A673 (cell line): ENCODE data around the gene SLC13A5. TPM values are rescaled to one million over a fixed set of nuclear protein-coding genes. Genes with fewer than 3 reads are reported as not detected.

Experiments used
- BruUV-seq: library from RNA; stranded (reverse); fragments of 400-500 nt; replicated peaks from 2 replicates; lab custom pipeline; 2021; lab: Mats Ljungman, UMichigan
- CTCF ChIA-PET: fragments of 300-600 bp; sonication (Branson Sonifier 250); formaldehyde crosslinking; loops from one replicate; lab custom pipeline; 2022; ENCODE audit warnings: antibody characterized with exemption; lab: Charles Lee
- POLR2A ChIA-PET: fragments of 300-600 bp; sonication (Branson Sonifier 250); formaldehyde crosslinking; loops from one replicate; lab custom pipeline; 2022; ENCODE audit warnings: antibody characterized with exemption; ENCODE audit not compliant: low non-redundant PET; lab: Charles Lee
- DNase-seq: peaks from one replicate; pipeline ENCODE4 v3.0.0-alpha.2; 2015; ENCODE audit warnings: low spot score
- H3K27ac ChIP-seq: fragments of 200-600 bp; sonication (generic); 2 replicates; pipeline ENCODE4 v1.5.1; 2016; ENCODE audit warnings: mixed run types, low read depth, mild to moderate bottlenecking, mixed read lengths, antibody characterized with exemption, low read length; ENCODE audit not compliant: poor library complexity, severe bottlenecking
- H3K27me3 ChIP-seq: fragments of 200-600 bp; sonication (generic); replicated peaks from 2 replicates; pipeline ENCODE4 v1.6.1; 2017; ENCODE audit warnings: mixed run types, low read depth, mild to moderate bottlenecking, mixed read lengths, antibody characterized with exemption, low read length; ENCODE audit not compliant: insufficient read depth, poor library complexity
- H3K36me3 ChIP-seq: fragments of 200-600 bp; sonication (generic); 2 replicates; pipeline ENCODE4 v1.6.1; 2016; ENCODE audit warnings: mixed run types, mild to moderate bottlenecking, mixed read lengths, antibody characterized with exemption, low read length; ENCODE audit not compliant: insufficient read depth, poor library complexity, severe bottlenecking
- H3K4me1 ChIP-seq: fragments of 200-600 bp; sonication (generic); 2 replicates; pipeline ENCODE4 v1.6.1; 2017; ENCODE audit warnings: mixed run types, mild to moderate bottlenecking, mixed read lengths, antibody characterized with exemption, low read length; ENCODE audit not compliant: insufficient read depth, poor library complexity, severe bottlenecking
- H3K4me3 ChIP-seq: fragments of 200-600 bp; sonication (generic); 2 replicates; pipeline ENCODE4 v1.5.1; 2016; ENCODE audit warnings: low read depth, mixed run types, mild to moderate bottlenecking, mixed read lengths, low read length; ENCODE audit not compliant: poor library complexity, severe bottlenecking
- H3K9me3 ChIP-seq: fragments of 200-600 bp; sonication (generic); 2 replicates; pipeline ENCODE4 v1.6.1; 2016; ENCODE audit warnings: mixed run types, low read depth, mild to moderate bottlenecking, mixed read lengths, antibody characterized with exemption, low read length; ENCODE audit not compliant: poor library complexity, severe bottlenecking
- EZH2 ChIP-seq: fragments of 200-600 bp; sonication (generic); IDR thresholded peaks from 2 replicates; pipeline ENCODE4 v1.6.1; 2017; ENCODE audit warnings: borderline replicate concordance, low read depth, mild to moderate bottlenecking, mixed read lengths, antibody characterized with exemption, low read length; ENCODE audit not compliant: poor library complexity, severe bottlenecking
- intact Hi-C: fragments of 100-400 bp; cut with micrococcal nuclease; formaldehyde crosslinking; loops from one replicate; pipeline ENCODE4 v1.10.0; 2022; ENCODE audit not compliant: unreplicated experiment
- total RNA-seq: library from RNA; stranded (reverse); gene quantifications from 2 replicates; pipeline ENCODE4 v1.2.3, GENCODE V29; 2021
- TF ChIP-seq, protein P1 (sequence below): fragments of 300-800, 200-600 bp; sonication (generic); conservative IDR thresholded peaks from 2 replicates; pipeline ENCODE4 v1.5.1; 2017; ENCODE audit warnings: low read depth, mild to moderate bottlenecking, antibody characterized with exemption, low read length, moderate library complexity, mixed read lengths

The SLC13A5 gene
- total RNA-seq, 1 experiment from 2014 or later = not detected

DNA sequence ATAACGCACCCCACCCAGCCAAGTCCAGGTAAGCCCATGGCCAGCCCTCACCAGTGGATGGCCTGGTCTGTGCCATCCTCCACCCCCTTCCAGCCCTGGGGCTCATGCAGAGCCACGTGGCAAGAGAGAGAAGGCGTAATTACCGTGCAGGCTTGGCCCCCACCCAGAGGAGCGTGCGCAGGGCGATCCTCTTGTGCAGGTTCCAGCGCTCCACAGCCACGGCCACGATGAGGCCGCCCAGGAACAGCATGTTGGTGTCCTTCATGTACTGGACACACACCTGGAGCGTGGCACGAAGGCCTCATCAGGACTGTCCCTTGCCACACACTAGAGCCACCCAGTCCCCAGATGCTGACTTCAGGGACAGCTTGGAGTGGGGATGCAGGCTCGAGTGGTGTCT lies 6.7 kb downstream of the SLC13A5 start:
- peaks cover 8% of the 10 kb centered on the region for H3K27me3 ChIP-seq
- H3K9me3 ChIP-seq = no peaks in the 10 kb centered on the region
- H3K36me3 ChIP-seq = no peaks in the 10 kb centered on the region
- no TSS peak for BruUV-seq
- DNase-seq = no peak
- no peaks in the 10 kb centered on the region for H3K4me1 ChIP-seq
- ChIA-PET POLR2A (no interaction called here), CTCF (no interaction called here)
- H3K27ac ChIP-seq = no peak overlapping the region
- TF ChIP-seq, protein P1, sequence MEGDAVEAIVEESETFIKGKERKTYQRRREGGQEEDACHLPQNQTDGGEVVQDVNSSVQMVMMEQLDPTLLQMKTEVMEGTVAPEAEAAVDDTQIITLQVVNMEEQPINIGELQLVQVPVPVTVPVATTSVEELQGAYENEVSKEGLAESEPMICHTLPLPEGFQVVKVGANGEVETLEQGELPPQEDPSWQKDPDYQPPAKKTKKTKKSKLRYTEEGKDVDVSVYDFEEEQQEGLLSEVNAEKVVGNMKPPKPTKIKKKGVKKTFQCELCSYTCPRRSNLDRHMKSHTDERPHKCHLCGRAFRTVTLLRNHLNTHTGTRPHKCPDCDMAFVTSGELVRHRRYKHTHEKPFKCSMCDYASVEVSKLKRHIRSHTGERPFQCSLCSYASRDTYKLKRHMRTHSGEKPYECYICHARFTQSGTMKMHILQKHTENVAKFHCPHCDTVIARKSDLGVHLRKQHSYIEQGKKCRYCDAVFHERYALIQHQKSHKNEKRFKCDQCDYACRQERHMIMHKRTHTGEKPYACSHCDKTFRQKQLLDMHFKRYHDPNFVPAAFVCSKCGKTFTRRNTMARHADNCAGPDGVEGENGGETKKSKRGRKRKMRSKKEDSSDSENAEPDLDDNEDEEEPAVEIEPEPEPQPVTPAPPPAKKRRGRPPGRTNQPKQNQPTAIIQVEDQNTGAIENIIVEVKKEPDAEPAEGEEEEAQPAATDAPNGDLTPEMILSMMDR = no peak
- TF ChIP-seq EZH2 = no peak
- no peak overlapping the region for H3K4me3 ChIP-seq
- intact Hi-C loops = no loop called here

DNA sequence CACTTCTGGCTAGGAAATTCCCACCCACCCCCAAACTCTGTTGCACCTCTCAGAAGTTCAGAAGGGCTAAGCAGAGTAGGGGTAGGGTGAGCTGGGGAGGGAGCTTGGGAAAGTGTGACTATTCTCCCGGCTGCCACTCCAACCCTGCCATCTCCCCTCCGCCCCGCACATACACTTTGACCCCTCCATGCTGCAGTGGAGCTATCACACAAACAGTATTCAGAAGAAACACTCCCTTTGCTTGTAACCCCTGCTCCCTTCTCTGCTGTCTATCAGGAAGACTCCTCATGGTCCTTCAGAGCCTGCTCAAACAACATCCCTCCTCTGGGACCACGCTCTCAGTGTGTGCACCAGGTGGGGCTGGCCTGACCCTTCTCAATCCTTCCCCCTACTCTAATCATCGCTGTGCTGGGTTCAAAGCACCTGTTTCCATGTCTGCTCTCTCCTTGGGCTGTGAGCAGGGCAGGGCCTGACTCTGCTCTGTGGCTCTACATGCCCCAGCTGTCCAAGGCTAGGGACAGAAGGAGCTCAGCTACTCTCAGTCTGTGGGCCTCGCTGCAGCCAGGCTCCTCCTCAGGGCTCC lies 8.6 kb downstream of the SLC13A5 start:
- Histone ChIP-seq H3K9me3 (no peaks in the 10 kb centered on the region), H3K4me1 (no peaks in the 10 kb centered on the region), H3K27me3 (peaks cover 1% of the 10 kb centered on the region), H3K36me3 (no peaks in the 10 kb centered on the region), H3K4me3 (no peak overlapping the region), H3K27ac (no peak overlapping the region)
- intact Hi-C loops = no loop called here
- DNase-seq = no peak
- TF ChIP-seq, protein P1 = no peak
- no peak for TF ChIP-seq EZH2
- CTCF ChIA-PET = no interaction called here
- POLR2A ChIA-PET = no interaction called here
- no TSS peak for BruUV-seq

DNA sequence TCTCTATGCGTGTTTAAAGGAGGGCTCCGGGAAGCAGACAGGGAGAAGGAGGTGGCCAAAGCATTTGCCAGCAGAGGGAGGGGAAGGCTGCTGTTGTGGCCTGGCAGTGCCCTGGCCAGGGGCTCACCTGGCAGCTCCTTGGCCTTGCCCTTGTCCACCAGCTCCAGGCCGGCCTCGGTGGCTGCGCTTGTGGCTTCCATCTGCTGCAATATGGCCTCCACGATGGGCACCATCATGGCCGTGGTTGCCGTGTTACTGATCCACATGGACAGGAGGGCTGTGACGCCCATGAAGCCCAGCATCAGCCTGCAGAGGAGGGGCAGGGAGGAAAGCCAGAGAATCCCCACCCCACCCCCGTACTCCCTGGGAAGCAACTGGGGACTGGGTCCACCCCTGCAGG lies 9.4 kb downstream of the SLC13A5 start:
- no peak for DNase-seq
- no peaks in the 10 kb centered on the region for H3K9me3 ChIP-seq
- no peak overlapping the region for H3K27ac ChIP-seq
- no peaks in the 10 kb centered on the region for H3K4me1 ChIP-seq
- no peak overlapping the region for H3K4me3 ChIP-seq
- no peaks in the 10 kb centered on the region for H3K27me3 ChIP-seq
- CTCF ChIA-PET = no interaction called here
- intact Hi-C loops = no loop called here
- BruUV-seq = no TSS peak
- TF ChIP-seq EZH2 = no peak
- TF ChIP-seq, protein P1 = no peak
- no peaks in the 10 kb centered on the region for H3K36me3 ChIP-seq
- POLR2A ChIA-PET = no interaction called here
